CMK (cell line): ENCODE results near the gene GAS1.

Experiments used
- DNase-seq: peaks from one replicate; pipeline ENCODE4 v3.0.0-alpha.2; 2010; ENCODE audit warnings: low read depth

Gene GAS1

DNA sequence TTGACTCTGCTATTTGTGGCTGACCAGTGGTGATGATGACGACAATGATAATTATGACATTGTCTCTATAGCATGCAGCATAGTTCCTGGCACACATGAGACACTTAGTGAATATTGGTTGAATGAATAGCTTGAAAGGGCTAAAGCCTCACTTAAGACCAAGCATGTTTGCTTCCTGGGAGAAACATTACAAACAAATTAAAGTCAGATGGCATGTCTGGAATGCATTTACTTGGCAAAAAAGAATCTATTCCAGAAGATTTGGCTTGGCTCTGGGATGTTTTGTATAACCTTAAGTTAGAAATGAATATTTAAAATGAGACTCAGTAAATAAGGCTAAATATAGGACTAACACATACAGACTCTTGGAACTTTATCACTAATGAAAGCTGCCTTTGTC lies 21.6 kb downstream of the GAS1 start:
- no peak for DNase-seq

DNA sequence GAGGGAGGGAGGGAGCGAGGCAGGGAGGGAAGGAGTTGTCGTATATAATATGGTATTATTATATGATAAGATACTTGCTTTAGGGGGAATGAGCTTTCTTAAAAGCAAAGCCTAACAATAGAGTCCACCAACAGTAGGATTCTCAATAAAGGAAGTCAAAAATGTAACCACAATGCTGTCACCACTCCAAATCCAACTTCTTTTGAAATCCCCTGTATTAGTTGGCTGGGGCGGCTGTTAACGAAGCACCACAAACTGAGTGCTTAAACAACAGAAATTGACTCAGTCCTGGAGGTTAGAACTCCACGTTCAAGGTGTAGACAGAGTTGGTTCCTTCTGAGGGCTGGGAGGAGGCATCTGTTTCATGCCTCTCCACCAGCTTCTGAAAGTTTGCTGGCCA lies 23.1 kb downstream of the GAS1 start:
- DNase-seq, result no peak

DNA sequence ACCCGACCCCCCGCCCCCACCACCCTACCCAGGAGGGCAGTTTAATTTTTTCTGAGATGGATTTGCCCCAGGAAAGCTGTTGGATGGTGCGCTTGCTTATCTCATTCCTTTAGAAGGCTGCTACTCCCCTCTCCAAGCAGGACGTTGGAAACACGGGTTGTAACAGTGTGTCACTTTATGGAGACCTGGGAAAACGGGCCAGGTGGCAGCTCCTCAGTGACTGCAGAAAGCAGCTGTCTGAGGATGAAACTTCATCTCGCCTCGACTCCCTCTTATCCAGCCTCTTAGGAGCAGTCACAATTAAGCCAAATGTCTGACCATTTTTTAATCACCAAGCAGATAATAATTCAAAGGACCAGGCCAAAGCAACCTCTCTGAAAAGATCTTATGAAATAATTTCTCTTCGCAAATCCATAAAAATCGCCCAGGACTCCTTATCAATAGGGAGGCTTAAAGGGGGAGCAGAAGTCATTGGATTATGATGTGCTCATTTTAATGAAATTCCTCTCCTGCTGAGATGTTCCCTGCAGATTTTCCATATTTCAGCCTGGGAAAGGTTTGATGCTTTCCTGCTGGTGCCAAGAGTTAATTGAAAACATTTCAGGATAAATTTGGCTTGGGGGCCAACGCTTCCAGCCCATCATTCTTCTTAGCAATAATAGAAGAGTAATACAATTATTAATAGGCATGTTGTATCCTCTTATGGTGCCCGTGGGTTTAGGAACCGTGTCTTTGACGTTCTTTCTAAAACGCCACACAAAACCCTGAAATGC lies 26.0 kb downstream of the GAS1 start:
- DNase-seq, result no peak

DNA sequence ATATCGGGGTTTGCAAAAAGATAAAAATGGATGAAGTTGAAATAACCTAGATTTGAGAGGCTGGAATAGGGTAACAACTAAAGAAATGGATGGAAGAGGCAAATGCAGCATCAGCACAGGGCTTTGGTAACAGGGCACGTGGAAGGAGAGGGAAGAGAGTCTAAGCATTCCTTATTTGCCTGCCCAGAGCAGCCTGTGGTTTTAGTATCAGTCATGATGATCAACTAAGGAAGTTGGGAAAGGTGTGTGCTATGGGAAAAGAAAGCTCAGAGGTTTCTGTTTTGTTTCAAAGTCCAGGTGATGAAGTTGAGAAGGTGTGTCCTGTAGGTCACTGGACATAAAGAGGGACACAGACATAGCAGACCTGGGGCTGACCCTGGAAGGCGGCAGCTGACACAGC lies 28.8 kb downstream of the GAS1 start:
- DNase-seq, result no peak

- DNase-seq, result no peak
Observed at GRCh38 chr9:86912210-86912609, 35.1 kb downstream of the GAS1 start.

- DNase-seq, result no peak
Observed at GRCh38 chr9:86909388-86909787, 37.9 kb downstream of the GAS1 start.

GRCh38 chr9:86908261-86908660 lies 39.0 kb downstream of the GAS1 start:
- no peak for DNase-seq

DNA sequence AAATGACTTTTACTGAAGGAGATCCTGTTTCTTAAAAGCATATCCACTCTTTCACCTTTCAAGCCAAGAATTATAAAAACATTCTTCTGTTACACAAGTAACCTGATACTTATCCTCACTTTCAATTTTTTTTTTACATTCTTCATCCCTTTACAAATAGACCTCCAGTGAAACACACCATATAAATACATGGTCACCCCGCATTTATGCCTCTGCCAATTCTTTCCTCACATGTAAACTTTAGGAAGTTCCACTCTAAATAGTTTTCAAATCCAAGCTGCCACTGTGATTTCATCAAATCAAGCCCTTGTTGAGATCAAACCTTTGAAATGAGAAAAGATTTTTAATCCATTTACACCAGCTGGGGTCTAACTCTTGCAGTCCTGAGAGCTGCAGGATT lies 40.0 kb downstream of the GAS1 start:
- DNase-seq, result no peak

GRCh38 chr9:86903734-86904085 lies 43.6 kb downstream of the GAS1 start:
- no peak for DNase-seq

GRCh38 chr9:86902991-86903733 lies 44.1 kb downstream of the GAS1 start:
- DNase-seq, result no peak

- no peak for DNase-seq
Observed at GRCh38 chr9:86902586-86902985, 44.7 kb downstream of the GAS1 start.

DNA sequence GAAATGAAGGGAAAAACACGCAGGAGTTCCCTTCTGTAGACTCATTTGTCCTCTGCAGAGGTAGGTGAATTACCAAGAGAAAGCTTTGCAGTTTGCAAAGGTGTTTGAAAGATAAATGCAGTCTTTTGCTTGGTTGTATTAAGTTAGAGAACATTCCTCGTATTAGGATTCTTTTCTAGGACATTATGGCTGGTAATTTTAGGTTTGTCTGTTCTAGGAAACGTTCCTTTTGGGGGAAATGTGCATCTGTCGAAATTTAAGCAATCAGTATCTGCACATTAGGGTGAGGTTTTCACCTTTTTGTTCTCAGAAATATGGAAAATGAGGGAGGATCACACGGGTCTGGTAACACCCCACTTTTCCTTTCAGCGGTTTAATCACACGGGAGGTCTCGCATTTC lies 45.1 kb downstream of the GAS1 start:
- no peak for DNase-seq

DNA sequence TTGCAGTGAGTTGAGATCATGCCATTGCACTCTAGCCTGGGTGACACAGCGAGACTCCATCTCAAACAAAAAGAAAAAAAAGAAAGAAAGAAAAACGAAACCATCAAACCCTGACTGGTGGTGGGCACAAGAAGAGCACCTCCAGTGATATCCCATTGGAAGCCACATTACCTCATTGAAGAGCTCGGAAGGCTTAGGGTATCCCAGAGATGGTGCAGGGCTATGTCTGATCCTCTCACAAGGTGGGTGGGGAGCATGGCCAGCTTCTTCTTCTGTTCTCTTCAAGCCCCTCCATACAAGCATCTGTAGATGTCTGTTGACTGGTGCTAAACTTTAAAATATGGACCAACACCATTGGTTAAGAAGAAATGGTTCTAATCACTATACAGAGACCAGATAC lies 45.8 kb downstream of the GAS1 start:
- no peak for DNase-seq
